ENCODE measurements around the gene SKAP2. TPM values are rescaled to one million over a fixed set of nuclear protein-coding genes. Genes with fewer than 3 reads are reported as not detected.

SKAP2 gene, protein sequence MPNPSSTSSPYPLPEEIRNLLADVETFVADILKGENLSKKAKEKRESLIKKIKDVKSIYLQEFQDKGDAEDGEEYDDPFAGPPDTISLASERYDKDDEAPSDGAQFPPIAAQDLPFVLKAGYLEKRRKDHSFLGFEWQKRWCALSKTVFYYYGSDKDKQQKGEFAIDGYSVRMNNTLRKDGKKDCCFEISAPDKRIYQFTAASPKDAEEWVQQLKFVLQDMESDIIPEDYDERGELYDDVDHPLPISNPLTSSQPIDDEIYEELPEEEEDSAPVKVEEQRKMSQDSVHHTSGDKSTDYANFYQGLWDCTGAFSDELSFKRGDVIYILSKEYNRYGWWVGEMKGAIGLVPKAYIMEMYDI
- 5.9 and 6.0 TPM in 2 replicates for total RNA-seq

DNA sequence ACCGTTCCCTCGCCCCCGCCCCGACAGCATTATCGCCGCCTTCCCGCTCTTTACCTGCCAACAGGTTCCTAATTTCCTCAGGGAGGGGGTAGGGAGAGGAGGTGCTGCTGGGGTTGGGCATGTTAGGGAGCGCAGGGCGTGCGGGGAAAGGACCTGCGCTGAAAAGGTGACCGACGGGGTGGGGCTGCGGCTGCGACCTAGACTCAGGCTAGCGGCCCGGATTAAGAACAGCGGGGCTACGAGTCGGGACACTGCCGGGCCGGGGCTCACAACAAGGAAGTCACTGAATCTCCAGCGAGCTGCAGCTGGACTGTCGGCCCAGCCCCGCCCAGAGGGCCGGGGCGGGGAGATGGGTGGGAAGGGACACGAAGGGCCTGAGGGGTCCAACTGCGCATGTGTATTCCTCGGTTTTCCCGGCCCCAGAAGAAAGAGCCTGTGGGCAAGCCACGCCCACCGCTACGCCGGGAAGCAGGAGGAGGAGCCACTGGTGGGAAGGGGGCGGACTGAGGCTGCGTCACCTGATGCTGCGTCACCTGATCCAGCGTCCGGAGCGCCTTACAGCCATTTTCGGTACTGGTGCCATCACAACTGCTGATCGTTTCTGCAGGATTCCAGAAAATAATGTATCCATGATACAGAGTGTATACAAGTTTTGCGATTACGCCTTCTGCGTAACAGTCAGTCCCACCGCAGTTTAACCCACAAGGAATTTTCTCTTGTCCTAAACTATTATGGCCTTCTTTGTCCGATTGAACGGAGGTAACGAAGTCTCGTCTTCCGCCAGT, at the start of gene SKAP2:
Gene SKAP2 (minus strand): TSS at position 282 of the 785 bp plus-strand sequence. CDS start 161 bp downstream, at position 121.

Other genes with a start within 250 kb of the SKAP2 start
- under 0.01 and 0.11 TPM in 2 replicates for gene HOXA1, start 231.4 kb upstream of the SKAP2 start, total RNA-seq
- gene HOXA2, start 238.1 kb upstream of the SKAP2 start, total RNA-seq = under 0.01 TPM in 1 of 2 replicates, not detected in the other

All from uterine smooth muscle cell (primary cell).